Measurements from ENCODE around the gene RFPL1.
"Not testable (repeated sequence)": the region's sequence is repeated elsewhere in the genome, so short reads cannot be mapped to it uniquely, and the experiment has no call there.

Gene RFPL1

DNA sequence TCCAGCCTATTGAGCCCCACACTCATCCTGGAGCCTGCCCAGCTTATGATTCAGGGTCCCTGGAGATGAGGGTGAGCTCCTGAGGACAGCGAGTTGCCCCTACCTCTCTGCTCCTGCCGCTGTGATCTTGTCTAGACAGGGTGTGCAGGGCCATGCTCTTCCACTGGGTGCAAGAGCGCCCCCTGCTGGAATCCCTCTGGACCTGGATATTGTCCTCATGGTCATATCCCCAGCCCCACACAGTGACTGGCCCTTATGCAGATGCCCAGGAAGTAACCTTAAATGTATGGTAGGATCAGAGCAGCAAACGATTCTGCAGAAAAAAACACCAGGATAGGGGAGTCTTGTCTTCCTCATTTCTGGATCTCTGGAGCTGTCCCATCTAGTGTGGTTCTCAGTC is 25.6 kb upstream of the RFPL1 start:
- not testable (repeated sequence) for H3K27ac ChIP-seq (ENCODE audit: low read depth, low read length); H3K9me2 ChIP-seq (replicated peaks; ENCODE audit: insufficient read depth, low read length); H3K36me3 ChIP-seq (ENCODE audit: low read length); H3F3A ChIP-seq (ENCODE audit: insufficient read depth); H4K20me1 ChIP-seq (ENCODE audit: low read depth, low read length); H3K9ac ChIP-seq (ENCODE audit: low read length); H3K9me3 ChIP-seq (ENCODE audit: insufficient read depth, low read length); H3K27me3 ChIP-seq (ENCODE audit: low read length); H3K79me2 ChIP-seq (ENCODE audit: insufficient read depth, low read length); H3K4me2 ChIP-seq (ENCODE audit: low read depth, low read length, poor library complexity, severe bottlenecking); H3K4me3 ChIP-seq (ENCODE audit: insufficient read depth, low read length, poor library complexity, severe bottlenecking); H2AFZ ChIP-seq (ENCODE audit: low read depth, low read length, severe bottlenecking)
- TF ChIP-seq, protein P1, sequence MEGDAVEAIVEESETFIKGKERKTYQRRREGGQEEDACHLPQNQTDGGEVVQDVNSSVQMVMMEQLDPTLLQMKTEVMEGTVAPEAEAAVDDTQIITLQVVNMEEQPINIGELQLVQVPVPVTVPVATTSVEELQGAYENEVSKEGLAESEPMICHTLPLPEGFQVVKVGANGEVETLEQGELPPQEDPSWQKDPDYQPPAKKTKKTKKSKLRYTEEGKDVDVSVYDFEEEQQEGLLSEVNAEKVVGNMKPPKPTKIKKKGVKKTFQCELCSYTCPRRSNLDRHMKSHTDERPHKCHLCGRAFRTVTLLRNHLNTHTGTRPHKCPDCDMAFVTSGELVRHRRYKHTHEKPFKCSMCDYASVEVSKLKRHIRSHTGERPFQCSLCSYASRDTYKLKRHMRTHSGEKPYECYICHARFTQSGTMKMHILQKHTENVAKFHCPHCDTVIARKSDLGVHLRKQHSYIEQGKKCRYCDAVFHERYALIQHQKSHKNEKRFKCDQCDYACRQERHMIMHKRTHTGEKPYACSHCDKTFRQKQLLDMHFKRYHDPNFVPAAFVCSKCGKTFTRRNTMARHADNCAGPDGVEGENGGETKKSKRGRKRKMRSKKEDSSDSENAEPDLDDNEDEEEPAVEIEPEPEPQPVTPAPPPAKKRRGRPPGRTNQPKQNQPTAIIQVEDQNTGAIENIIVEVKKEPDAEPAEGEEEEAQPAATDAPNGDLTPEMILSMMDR (IDR thresholded peaks at IDR 0.05; ENCODE audit: insufficient read depth, low read length, poor library complexity, severe bottlenecking) = peak; percentile 33

DNA sequence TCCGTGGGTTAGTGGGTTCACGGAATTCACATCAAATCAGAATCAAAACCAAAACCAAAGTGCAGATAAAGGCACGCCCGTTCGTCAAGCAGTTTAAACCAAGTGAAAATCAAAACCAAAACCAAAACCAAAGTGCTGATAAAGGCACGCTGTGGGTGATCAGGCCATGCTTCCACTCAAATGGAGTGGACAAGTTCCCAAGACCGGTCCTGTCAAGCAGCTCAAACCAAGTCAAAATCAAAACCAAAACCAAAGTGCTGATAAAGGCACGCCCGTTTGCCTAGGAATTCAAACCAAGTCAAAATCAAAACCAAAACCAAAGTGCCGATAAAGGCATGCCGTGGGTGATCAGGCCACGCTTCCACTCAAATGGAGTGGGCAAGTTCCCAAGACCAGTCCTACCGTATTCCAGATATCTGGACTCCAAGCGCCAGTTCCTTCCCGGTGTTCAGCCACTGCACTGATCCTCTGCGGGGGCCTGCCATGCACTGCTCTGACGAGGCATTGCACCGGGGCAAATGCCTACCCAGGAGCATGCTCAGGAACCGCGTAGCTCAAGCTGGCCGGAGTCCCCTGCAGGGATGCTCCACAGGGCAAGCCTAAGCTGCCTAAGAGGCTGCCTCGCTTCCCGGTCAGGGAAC is 23.3 kb upstream of the RFPL1 start:
- not testable (repeated sequence) for H3K9ac ChIP-seq (ENCODE audit: low read length); H3K27me3 ChIP-seq (ENCODE audit: low read length); H3F3A ChIP-seq (ENCODE audit: insufficient read depth); H2AFZ ChIP-seq (ENCODE audit: low read depth, low read length, severe bottlenecking); H3K4me3 ChIP-seq (ENCODE audit: insufficient read depth, low read length, poor library complexity, severe bottlenecking); H3K27ac ChIP-seq (ENCODE audit: low read depth, low read length); H3K4me2 ChIP-seq (ENCODE audit: low read depth, low read length, poor library complexity, severe bottlenecking); H3K9me3 ChIP-seq (ENCODE audit: insufficient read depth, low read length); H4K20me1 ChIP-seq (ENCODE audit: low read depth, low read length); H3K36me3 ChIP-seq (ENCODE audit: low read length); H3K79me2 ChIP-seq (ENCODE audit: insufficient read depth, low read length); H3K9me2 ChIP-seq (replicated peaks; ENCODE audit: insufficient read depth, low read length)

DNA sequence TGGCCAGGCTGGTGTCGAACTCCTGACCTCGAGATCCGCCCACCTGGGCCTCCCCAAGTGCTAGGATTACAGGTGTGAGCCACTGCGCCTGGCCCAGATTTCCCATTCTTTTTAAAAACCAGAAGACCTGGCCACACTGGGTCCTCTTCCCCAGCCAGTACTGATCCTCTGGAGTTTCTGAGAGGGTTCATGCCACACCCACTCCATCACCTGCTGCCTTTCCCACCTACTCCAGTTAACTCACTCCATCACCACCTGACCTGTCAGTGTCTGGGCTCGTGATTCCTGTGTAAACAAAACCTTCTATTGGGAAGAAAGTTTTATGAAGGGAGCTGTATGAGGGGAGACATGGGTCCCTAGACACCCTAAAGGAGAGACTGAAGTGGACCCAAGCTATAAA is 19.7 kb upstream of the RFPL1 start:
- not testable (repeated sequence) for H3F3A ChIP-seq (ENCODE audit: insufficient read depth); H3K4me2 ChIP-seq (ENCODE audit: low read depth, low read length, poor library complexity, severe bottlenecking); H3K27me3 ChIP-seq (ENCODE audit: low read length); H3K27ac ChIP-seq (ENCODE audit: low read depth, low read length); H3K4me3 ChIP-seq (ENCODE audit: insufficient read depth, low read length, poor library complexity, severe bottlenecking); H3K9me3 ChIP-seq (ENCODE audit: insufficient read depth, low read length); H3K79me2 ChIP-seq (ENCODE audit: insufficient read depth, low read length); H3K36me3 ChIP-seq (ENCODE audit: low read length); H3K9me2 ChIP-seq (replicated peaks; ENCODE audit: insufficient read depth, low read length); H4K20me1 ChIP-seq (ENCODE audit: low read depth, low read length); H3K9ac ChIP-seq (ENCODE audit: low read length); H2AFZ ChIP-seq (ENCODE audit: low read depth, low read length, severe bottlenecking)

DNA sequence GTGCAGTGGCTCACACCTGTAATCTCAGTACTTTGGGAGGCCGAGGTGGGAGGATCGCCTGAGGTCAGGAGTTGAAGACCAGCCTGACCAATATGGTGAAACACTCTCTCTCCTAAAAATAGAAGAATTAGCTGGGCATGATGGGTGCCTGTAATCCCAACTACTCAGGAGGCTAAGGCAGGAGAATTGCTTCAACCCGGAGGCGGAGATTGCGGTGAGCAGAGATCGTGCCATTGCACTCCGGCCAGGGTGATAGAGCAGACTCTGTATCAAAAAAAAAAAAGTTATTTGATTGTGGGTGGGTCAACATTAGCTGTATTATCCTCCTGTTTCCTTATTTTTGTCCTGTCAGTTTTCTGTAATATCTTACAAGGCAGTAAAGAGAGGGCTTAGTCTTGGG is 11.9 kb upstream of the RFPL1 start:
- Histone ChIP-seq H3K9ac (ENCODE audit: low read length) (no peak overlapping the region), H3K4me2 (ENCODE audit: low read depth, low read length, poor library complexity, severe bottlenecking) (no peak overlapping the region), H4K20me1 (ENCODE audit: low read depth, low read length) (no peaks in the 10 kb centered on the region), H2AFZ (ENCODE audit: low read depth, low read length, severe bottlenecking) (no peak overlapping the region), H3K27ac (ENCODE audit: low read depth, low read length) (no peak overlapping the region), H3F3A (ENCODE audit: insufficient read depth) (no peaks in the 10 kb centered on the region), H3K79me2 (ENCODE audit: insufficient read depth, low read length) (no peaks in the 10 kb centered on the region), H3K4me3 (ENCODE audit: insufficient read depth, low read length, poor library complexity, severe bottlenecking) (no peak overlapping the region), H3K36me3 (ENCODE audit: low read length) (no peaks in the 10 kb centered on the region), H3K9me2 (replicated peaks; ENCODE audit: insufficient read depth, low read length) (no peaks in the 10 kb centered on the region), H3K27me3 (ENCODE audit: low read length) (no peaks in the 10 kb centered on the region), H3K9me3 (ENCODE audit: insufficient read depth, low read length) (no peaks in the 10 kb centered on the region)
- TF ChIP-seq EZH2phosphoT487 (conservative IDR thresholded peaks at IDR 0.05; ENCODE audit: low read length) = no peak
- TF ChIP-seq, protein P1 (IDR thresholded peaks at IDR 0.05; ENCODE audit: insufficient read depth, low read length, poor library complexity, severe bottlenecking) = no peak
